GM18526 (cell line): ENCODE measurements around the gene MUC6.

Experiments used
- POLR2A ChIP-seq: IDR thresholded peaks from 3 replicates; pipeline ENCODE4 v1.6.1; 2011; ENCODE audit not compliant: insufficient read length; ENCODE audit errors: extremely low read depth

The MUC6 gene

GRCh38 chr11:1017269-1018005, 19.1 kb downstream of the MUC6 start:
- no peak for TF ChIP-seq POLR2A

- no peak for TF ChIP-seq POLR2A
These were observed 20.5 kb downstream of the MUC6 start for GRCh38 chr11:1015826-1016545.

- TF ChIP-seq POLR2A: no peak
These were observed 21.5 kb downstream of the MUC6 start for GRCh38 chr11:1015064-1015463.

GRCh38 chr11:1014276-1014675, 22.2 kb downstream of the MUC6 start:
- TF ChIP-seq POLR2A: no peak

GRCh38 chr11:1013631-1013935, 22.9 kb downstream of the MUC6 start:
- TF ChIP-seq POLR2A: no peak

- TF ChIP-seq POLR2A: no peak
These were observed 23.5 kb downstream of the MUC6 start for GRCh38 chr11:1012740-1013630.

GRCh38 chr11:1012291-1012690, 24.2 kb downstream of the MUC6 start:
- TF ChIP-seq POLR2A: no peak

GRCh38 chr11:1011320-1011698, 25.2 kb downstream of the MUC6 start:
- no peak for TF ChIP-seq POLR2A

GRCh38 chr11:1010551-1011319, 25.8 kb downstream of the MUC6 start:
- TF ChIP-seq POLR2A: no peak

- no peak for TF ChIP-seq POLR2A
These were observed 26.5 kb downstream of the MUC6 start for GRCh38 chr11:1009991-1010390.

- no peak for TF ChIP-seq POLR2A
These were observed 27.1 kb downstream of the MUC6 start for GRCh38 chr11:1009371-1009770.

- no peak for TF ChIP-seq POLR2A
These were observed 27.7 kb downstream of the MUC6 start for GRCh38 chr11:1008803-1009145.

- no peak for TF ChIP-seq POLR2A
These were observed 28.3 kb downstream of the MUC6 start for GRCh38 chr11:1008001-1008802.

GRCh38 chr11:1007279-1007678, 29.2 kb downstream of the MUC6 start:
- TF ChIP-seq POLR2A: no peak
